GM19463 (cell line): ENCODE measurements around the gene SLC37A3.
"Not testable (repeated sequence)": the region's sequence is repeated elsewhere in the genome, so short reads cannot be mapped to it uniquely, and the experiment has no call there.

Source experiments
- ATAC-seq: cut with Tn5 transposase; IDR thresholded peaks from one replicate; pipeline ENCODE4 v1.9.1; 2021; ENCODE audit warnings: mild to moderate bottlenecking, moderate library complexity; ENCODE audit not compliant: unreplicated experiment

Gene SLC37A3

GRCh38 chr7:140349144-140349771 is 49.1 kb downstream of the SLC37A3 start:
- ATAC-seq: no peak

GRCh38 chr7:140348161-140348849 is 50.0 kb downstream of the SLC37A3 start:
- no peak for ATAC-seq

- ATAC-seq: no peak
These were observed 51.1 kb downstream of the SLC37A3 start for GRCh38 chr7:140347218-140347617.

DNA sequence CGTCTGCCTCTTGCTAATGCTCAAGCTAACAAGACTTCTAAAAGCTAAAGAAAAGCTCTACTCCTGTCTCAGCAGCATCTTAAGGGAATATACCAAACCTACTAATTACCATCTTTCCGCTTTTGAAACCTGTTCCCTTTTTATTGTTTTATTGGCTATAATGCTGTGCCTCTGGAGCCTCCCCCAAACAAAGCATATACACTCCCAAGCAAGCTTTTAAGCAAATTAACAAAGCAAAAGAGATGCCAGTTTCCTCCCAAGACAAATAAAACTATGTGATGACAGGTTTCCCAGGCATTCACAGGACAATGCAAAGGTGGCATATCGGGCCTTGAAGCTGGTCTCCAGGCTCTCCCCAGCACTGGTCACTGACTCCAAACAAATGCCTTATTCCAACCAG is 52.9 kb downstream of the SLC37A3 start:
- ATAC-seq: no peak

DNA sequence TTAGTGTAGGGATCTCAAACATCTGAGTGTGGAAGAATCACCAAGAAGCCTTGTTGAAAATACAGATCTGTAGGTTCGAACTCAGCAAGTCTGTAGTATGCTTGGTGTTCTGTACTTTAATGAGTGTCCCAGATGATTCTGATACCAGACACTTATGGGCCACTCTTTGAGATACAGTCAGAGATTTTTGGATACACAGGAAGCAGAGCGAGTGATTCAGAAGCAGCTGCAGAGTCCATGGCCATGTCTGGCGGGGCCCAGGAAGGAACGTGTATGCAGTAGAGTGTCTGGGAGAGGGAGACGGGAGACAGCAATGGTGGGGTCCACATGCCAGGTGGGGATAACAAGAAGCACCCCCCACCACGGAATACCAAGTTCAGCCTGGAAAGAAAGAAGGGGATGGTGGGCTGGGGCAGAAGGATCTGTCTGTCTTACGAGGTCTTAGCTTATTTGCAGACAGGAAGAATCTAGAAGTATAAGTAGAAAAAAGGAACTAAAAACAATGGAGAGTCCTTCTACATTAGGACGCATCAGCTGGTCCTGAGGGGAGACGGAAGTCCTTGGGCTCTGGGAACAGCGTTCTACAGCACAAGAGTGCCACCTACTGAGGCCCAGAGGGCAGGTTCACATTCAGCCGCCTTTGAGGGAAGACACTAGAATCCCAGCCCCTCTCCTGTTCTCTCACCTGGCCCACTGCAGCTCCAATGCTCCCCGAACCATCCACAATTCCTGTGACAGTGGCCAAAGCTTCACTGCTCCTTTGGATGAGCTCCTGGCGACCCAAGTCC is 55.4 kb downstream of the SLC37A3 start:
- ATAC-seq: no peak

GRCh38 chr7:140338959-140339358 is 59.4 kb downstream of the SLC37A3 start:
- ATAC-seq: not testable (repeated sequence)

DNA sequence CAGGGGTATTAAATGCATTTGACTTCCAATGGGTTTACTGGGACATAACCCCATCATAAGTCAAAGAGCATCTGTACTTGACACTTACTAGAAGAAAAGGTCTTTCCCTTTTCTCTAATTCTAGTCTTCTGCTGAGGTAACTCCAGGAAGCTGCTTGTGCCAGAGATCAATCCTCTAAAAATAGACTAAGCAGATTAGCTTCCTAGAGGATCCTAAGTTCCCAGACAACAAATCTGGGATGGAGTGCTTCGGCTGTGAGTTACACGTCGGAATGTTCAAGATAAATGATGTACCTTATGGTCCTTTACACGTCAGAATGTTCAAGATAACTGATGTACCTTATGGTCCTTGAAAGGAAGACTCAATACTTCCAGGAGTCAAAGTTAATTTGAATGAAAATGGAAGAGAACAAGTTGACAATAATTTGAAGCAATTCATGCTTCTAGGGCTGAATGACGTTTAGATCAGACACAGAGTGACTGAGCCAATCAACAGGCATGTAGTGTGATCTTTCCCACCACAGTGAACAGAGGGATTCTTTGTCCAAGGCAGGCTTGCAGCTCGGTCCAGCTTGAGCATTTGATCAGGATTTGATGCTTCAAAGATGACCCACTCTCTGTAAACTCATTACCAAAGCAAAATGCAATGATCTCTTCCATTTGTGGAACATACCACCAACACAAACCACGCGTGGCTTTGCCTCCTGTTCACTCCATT is 63.8 kb downstream of the SLC37A3 start:
- no peak for ATAC-seq

DNA sequence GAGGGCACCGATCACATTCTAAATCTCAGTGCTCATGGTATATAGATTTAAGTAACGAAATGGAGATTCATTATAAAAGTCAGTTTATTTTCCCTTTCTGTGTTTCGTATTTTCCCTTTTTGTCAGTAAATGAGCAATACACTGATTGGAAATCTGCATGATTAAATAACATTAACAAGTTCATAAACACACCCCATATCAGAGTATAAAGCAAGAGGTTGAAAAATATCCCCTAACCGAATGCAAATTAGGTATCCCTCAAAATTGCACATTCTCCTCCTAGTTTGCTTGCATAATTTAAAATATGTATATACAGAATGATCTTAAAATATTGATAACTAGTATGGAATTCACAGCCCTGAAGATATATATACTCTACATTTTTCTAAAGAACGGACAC is 64.6 kb downstream of the SLC37A3 start:
- no peak for ATAC-seq

- no peak for ATAC-seq
These were observed 65.1 kb downstream of the SLC37A3 start for GRCh38 chr7:140333223-140333622.

DNA sequence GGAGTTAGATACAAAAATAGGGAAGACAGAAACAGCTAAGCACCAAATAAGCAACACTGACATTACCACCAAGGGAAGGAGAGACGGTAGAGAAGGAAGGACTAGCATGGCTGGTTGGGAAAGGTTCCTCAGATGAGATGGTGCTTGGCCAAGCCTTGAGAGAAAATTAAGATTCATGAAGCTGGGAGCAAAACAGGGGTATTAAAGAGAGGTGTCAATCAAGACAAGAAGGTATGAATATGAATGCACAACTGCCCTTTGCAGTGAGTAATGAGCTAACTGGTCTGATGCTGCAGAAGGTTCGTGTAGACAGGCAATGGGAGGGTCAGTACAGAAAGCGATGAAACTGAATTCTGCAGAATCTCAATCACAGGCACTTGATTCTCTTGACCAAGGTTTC is 67.7 kb downstream of the SLC37A3 start:
- ATAC-seq: no peak

GRCh38 chr7:140330128-140330527 is 68.2 kb downstream of the SLC37A3 start:
- no peak for ATAC-seq

- no peak for ATAC-seq
These were observed 71.1 kb downstream of the SLC37A3 start for GRCh38 chr7:140327261-140327661.

GRCh38 chr7:140326116-140326928 is 72.0 kb downstream of the SLC37A3 start:
- no peak for ATAC-seq

DNA sequence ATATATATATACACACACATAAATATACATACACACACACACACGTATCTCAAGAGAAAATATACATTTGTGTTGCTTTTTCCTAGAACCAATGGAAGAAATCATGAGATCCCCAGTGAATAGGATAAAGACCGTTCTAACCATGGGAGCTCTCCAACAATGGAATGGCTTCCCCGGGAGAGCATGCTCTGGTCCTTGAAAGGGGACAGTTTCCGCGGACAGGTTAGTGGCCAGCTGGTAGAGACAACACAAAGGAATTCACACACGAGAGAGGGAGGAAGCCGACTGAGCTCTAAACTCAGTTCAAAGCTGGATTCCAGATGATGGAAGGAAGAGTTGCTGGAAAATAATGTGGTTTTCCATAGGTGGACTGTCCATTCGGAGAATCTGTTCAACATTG is 72.7 kb downstream of the SLC37A3 start:
- ATAC-seq: no peak

GRCh38 chr7:140324714-140325113 is 73.6 kb downstream of the SLC37A3 start:
- ATAC-seq: no peak

DNA sequence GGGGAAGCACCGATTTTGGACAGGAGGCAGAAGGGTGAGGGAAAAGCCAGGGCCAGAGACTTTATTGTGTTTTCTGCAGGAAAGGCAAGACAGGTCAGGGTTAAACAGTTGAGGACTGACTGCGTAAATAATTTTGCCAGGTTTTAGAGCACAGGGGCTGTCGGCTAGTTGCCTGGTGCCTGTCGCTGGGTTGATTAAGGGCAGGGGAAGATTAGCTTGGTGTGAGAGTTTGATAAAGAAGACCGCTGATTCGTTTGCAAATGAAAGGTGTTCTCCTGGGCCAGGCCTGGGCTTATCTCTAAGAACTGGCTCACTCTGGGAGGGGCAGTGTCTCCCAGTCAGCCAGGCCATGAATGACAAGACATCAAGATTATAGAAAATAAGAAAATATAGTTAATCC is 75.6 kb downstream of the SLC37A3 start:
- no peak for ATAC-seq

DNA sequence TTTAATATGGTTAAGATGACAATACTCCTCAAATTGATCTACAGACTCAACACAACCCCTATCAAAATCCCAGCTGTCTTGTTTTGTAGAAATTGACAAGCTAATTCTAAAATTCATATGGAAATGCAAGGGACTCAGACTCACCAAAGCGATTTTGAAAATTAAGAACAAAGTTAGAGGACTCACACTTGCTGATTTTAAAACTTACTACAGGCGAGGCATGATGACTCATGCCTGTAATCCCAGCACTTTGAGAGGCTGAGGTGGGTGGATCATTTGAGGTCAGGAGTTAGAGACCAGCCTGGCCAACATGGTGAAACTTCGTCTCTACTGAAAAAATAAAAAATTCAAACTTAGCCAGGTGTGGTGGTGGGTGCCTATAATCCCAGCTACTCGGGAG is 78.3 kb downstream of the SLC37A3 start:
- not testable (repeated sequence) for ATAC-seq

- ATAC-seq: no peak
These were observed 80.3 kb downstream of the SLC37A3 start for GRCh38 chr7:140317999-140318398.

GRCh38 chr7:140317597-140317996 is 80.7 kb downstream of the SLC37A3 start:
- ATAC-seq: no peak

DNA sequence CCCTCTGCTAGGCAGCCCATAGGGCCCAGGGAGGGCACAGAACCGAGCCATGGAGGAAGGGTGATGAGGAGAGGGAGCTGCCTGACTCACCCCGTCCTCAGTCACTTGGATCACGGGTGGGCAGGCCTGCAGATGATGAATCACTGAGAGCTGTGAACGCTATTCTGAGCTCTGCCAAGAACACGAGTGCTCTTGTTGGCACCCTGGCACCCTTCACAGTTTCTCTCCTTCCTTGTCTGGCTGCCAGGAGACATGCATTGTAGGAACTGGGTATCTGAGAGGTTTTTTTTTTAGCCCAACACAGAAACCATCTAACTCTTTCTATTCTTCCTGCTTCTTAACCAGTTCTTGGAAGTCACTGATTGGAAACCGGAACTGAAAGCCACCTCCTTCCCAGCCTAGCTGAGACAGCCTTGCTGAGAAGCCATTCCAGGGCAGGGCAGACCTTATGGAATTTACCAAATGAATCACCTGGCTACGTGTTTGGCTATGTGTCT is 82.1 kb downstream of the SLC37A3 start:
- ATAC-seq: no peak
